Fibroblast of skin of back (primary cell): ENCODE results near the gene MISFA. TPM values are rescaled to one million over a fixed set of nuclear protein-coding genes. Genes with fewer than 3 reads are reported as not detected.
"Not testable (repeated sequence)": the region's sequence is repeated elsewhere in the genome, so short reads cannot be mapped to it uniquely, and the experiment has no call there.

Experiments used
- DNase-seq: peaks from one replicate; pipeline ENCODE4 v3.0.0-alpha.2; 2013
- polyA plus RNA-seq, 2 experiments: library from polyadenylated mRNA; unstranded; fragments of 120-200 nt; gene quantifications; one replicate each; pipeline ENCODE4 v1.2.1, GENCODE V29; 2013; ENCODE audit not compliant: insufficient read length in 2 of 2

The MISFA gene
- polyA plus RNA-seq (2013, experiment 1 of 2; ENCODE audit: insufficient read length): 1.1 TPM
- polyA plus RNA-seq (2013, experiment 2 of 2; ENCODE audit: insufficient read length): 2.0 TPM

DNA sequence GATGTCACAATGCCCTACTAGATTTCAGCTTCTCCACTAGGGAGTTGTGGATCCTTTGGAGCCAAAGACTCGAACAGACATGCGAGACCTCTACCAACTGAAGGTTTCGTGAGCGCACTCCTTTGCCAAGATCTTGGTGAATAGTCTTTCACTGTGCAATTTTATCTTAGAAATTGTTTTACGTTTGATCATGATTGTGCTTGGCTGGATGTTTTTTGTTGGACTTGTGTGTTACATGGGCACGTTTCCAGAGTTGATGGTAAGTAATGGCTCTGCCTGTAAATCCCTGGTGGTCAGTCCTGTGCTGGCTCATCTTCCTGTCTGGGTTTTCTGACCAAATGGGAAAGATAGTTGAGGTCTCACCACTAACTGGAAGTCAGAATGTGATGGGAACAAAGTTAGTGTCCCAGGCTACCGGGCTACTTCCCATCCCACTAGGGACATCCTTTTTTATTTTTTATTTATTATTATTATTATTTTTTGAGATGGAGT lies at the start of gene MISFA:
Gene MISFA, plus strand, starts transcription at position 51 of the 492 bp plus-strand sequence. Its CDS starts 140 bp downstream, at position 191.
- DNase-seq: no peak

DNA sequence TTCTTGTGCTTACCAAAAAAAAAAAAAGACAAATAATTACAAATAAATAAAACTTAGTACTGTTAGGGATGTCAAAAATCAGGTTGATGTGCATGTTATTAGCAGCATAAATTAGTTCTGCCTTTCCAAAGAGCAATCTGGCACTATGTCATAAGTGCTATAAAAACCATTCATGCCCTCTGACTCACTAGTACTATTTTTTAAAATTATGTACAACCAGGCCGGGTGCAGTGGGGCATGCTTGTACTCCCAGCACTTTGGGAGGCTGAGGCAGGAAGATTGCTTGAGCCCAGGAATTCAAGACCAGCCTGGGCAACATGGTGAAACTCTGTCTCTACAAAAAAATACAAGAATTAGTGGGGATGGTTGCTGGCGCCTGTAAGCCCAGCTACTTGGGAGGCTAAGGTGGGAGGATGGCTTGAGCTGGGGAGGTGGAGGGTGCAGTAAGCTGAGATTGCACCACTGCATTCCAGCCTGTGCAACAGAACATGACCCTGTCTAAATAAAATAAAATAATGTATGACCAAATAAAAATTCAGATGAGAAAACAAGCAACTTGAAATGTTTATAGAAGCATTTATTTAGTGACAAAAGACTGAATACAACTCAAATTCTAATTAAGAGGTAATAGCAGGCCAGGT lies 36.4 kb upstream of the MISFA start:
- no peak for DNase-seq

- DNase-seq: no peak
These were observed 35.4 kb upstream of the MISFA start for GRCh38 chr11:18564149-18564548.

DNA sequence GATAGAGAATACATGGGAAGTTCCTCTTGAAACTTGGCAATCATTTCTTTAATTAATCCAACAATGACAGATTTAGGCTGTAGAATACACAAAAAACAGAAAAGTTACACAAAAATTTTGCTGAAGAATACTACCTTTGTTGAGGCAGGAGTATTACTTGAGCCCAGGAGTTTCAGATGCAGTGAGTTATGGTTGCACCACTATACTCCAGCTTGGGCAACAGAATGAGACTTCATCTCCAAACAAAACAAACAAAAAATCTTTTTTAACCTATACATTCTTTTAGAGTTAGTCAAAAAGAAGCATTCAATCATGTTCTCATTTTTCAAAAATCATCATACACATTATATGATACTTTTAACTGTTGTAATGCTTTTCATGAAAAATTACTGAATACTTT lies 33.2 kb upstream of the MISFA start:
- DNase-seq: peak; percentile 8

DNA sequence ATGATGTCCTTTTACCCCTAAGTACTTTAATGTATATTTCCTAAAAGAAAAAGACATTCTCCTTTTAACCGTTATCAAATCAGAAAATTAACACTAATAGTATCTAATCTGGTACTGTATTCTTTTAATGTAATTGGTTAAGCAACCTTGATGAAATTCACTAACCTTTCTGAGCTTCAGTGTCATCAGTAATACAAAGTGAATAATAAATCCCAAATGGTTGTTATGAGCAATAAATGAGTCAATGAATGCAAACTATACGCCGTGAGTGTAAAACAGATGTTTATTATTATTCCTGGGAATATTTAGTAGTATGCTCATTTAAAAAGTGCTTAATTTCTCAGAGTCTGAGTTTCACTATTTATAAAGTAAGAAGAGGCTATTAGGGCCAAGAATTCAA lies 32.5 kb upstream of the MISFA start:
- DNase-seq: peak; percentile 4

GRCh38 chr11:18575361-18575760 lies 24.2 kb upstream of the MISFA start:
- no peak for DNase-seq

- DNase-seq: no peak
These were observed 20.5 kb upstream of the MISFA start for GRCh38 chr11:18578975-18579598.

GRCh38 chr11:18580113-18580766 lies 19.3 kb upstream of the MISFA start:
- DNase-seq: no peak

GRCh38 chr11:18581825-18582224 lies 17.8 kb upstream of the MISFA start:
- no peak for DNase-seq

GRCh38 chr11:18588297-18589252 lies 11.0 kb upstream of the MISFA start, which contains the start of gene UEVLD:
Gene UEVLD, minus strand, starts transcription at chr11:18588734. Its CDS starts 80 bp downstream, at chr11:18588654.
- peak; percentile 91 for DNase-seq

DNA sequence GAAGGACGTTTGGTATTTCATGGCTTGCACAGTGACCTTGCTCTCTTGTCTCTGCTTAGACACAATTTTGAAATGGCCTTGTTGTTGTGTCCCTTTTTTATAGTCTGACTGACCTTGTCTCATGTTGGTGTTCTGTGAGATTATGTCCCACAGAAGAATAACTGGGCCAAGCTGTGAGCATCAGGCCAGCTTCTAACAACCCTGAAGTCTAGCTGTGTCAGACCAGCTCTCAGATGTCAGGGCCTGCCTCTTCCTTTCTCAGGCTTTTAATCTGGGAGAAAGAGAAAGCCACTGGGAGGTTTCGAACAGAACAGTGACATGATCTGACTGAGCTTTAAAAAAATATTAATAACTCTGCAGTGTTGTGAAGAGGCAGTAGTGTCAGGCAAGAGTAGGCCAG lies 9.0 kb upstream of the MISFA start:
- no peak for DNase-seq

- not testable (repeated sequence) for DNase-seq
These were observed 5.5 kb upstream of the MISFA start for GRCh38 chr11:18594088-18594487.

DNA sequence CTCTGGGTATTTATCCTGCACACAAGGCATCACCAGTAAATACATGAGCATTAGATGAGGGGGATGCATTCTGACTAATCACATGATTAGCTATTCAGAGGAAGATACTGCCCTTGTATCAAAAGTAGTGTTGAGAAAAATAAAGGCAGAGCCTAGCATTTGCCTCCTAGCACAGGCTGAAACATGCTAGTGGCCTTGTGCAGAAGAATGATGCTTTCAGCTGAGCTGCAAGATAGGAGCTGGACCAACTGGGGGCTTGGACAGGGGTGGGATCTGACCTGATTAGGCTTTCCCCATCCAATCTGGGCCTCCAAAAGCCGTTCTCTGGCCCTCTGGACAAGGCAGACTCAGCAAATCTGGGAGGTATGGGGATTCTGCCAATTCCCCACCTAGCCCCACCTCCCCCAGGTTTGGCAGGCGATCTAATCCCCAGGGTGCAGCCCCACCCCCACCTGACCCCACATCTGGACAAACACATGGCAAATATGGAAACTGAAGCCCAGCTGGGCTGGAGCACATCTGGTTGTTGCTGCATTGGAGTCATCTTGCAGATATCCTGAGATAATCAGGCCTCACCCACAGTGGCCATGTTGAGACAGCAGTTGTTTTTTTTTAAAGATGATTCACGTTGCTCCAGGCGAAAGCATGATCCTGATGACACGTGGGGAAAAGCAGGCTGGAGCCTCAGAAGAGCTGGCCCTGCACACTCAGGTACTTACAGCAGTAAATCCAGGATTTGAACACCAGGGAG lies 4.4 kb upstream of the MISFA start:
- DNase-seq: peak; percentile 69

GRCh38 chr11:18600915-18601569 lies 1.5 kb downstream of the MISFA start:
- no peak for DNase-seq

- no peak for DNase-seq
These were observed 8.8 kb downstream of the MISFA start for GRCh38 chr11:18608376-18608775.

- no peak for DNase-seq
These were observed 11.6 kb downstream of the MISFA start for GRCh38 chr11:18611196-18611595.

GRCh38 chr11:18612394-18612793 lies 12.8 kb downstream of the MISFA start:
- no peak for DNase-seq

- no peak for DNase-seq
These were observed 15.1 kb downstream of the MISFA start for GRCh38 chr11:18614667-18615066.

GRCh38 chr11:18615628-18616392 lies 16.2 kb downstream of the MISFA start:
- no peak for DNase-seq

DNA sequence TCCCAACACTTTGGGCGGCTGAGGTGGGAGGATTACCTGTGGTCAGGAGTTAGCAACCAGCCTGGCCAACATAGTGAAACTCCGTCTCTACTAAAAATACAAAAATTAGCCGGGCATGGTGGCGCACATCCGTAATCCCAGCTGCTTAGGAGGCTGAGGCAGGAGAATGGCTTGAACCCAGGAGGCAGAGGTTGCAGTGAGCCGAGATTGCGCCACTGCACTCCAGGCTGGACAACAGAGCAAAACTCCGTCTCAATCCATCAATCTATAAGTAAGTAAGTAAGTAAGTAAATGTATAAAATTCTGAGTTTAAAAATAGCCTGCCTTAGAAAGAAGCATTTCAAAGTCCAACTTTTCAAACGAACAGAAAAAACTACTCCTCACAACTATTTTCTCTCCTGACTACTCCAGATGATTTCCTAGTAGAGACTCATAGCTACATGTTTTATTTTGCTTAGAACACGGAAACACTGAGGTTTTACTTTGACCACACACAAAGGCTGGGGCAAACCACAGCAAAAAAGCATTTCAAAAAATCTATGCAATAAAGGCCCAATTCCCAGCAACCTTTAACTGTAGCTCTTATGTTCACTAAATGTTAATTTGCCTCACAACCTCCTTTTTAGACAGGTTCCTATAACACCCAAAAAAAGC lies 18.2 kb downstream of the MISFA start:
- DNase-seq: peak; percentile 42
